NT2/D1 (cell line): Measurements from ENCODE around the gene DAAM1.

Experiments
- SUZ12 ChIP-seq: IDR thresholded peaks from 2 replicates; pipeline ENCODE4 v1.6.1; 2011; ENCODE audit not compliant: insufficient read length, insufficient read depth; ENCODE audit errors: extremely low read depth
- YY1 ChIP-seq: IDR thresholded peaks from 2 replicates; pipeline ENCODE4 v1.6.1; 2011; ENCODE audit not compliant: insufficient read length, insufficient read depth
- ZNF274 ChIP-seq: IDR thresholded peaks from 2 replicates; pipeline ENCODE4 v1.6.1; 2011; ENCODE audit warnings: mild to moderate bottlenecking, low read depth, low read length

DNA sequence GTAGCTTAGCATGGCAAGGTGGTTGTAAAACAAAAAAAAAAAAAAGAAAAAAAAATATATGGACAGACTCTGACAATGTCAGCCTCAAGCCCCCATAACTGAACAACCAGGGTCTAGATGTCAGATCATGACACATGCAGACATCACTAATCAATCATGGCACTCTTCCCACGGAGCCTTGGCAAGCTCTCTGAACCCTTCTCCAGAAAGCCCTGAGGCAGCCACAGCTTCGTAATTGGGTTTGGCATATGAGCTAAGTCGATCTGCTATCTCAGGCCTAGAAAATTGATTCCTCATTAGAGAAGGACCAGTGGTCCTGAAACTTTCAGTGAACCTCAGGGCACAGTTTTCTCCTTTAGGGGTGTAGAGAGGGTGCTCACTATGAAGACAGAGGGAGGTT, 164.5 kb downstream of the DAAM1 start:
- no peak for TF ChIP-seq SUZ12
- no peak for TF ChIP-seq YY1
- TF ChIP-seq ZNF274 = no peak
